GM18508 (cell line): Measurements from ENCODE around the gene VPS51.
"Not testable (repeated sequence)": the region's sequence is repeated elsewhere in the genome, so short reads cannot be mapped to it uniquely, and the experiment has no call there.

ENCODE experiments used
- ATAC-seq: cut with Tn5 transposase; IDR thresholded peaks from one replicate; pipeline ENCODE4 v1.9.1; 2021; ENCODE audit warnings: moderate number of reproducible peaks; ENCODE audit not compliant: insufficient read depth, unreplicated experiment

The VPS51 gene

GRCh38 chr11:65118097-65118837 is 22.3 kb downstream of the VPS51 start:
- no peak for ATAC-seq

- ATAC-seq: not testable (repeated sequence)
Measured at GRCh38 chr11:65118891-65119669, 23.1 kb downstream of the VPS51 start.

DNA sequence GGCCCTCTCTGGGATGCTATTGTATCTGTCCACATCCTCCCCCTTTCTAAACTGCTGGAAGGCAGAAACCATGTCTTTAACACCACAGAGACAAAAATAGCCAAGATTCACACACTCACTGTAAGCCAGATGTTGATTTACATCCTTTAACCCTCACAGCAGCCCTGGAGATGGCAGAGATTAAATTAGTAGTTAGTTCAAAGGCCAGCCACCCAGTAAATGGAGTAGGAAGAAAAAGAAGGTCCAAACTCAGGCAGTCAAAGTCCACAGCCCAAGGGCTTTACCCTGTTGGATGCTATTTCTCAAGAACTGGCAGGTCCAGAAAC is 23.6 kb downstream of the VPS51 start:
- no peak for ATAC-seq

DNA sequence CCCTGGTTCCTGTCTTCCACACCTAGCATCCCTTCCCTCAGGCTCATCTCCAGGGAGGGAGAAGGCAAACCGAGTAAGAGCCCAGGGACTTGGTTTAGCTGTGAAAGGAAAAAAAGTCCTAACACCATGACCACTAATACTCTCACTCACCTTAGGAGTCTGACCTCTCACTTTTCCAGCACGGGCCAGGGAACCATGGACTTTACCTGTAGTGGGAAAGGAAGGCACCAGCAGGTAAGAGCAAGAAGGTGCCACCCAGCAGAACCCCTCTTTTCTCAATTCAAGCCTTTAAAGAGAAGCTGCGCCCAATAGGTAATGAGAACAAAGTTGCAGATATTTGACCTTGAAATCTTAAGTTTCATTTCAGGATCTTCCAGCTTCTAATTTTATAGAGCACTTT is 24.8 kb downstream of the VPS51 start:
- ATAC-seq: no peak

DNA sequence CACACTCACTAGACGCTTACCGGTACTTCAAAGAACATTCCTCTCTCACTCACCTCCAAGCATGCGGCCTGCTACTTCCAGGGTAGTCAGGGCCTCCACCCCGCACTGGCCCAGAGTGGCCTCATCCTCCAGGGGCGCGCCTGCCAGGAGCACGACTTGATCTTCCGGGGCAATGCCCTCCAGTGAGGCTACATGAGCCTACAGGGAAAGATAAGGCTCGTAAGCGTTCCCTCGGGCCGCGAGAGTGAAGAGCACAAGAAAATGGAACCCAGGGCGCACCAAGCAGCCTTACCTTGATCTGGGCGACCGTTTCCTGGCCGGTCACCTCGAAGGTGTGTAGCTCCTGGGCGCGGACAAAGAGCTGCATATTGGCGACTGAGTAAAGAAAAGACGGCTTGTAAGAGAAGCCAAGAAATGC is 25.4 kb downstream of the VPS51 start:
- no peak for ATAC-seq

DNA sequence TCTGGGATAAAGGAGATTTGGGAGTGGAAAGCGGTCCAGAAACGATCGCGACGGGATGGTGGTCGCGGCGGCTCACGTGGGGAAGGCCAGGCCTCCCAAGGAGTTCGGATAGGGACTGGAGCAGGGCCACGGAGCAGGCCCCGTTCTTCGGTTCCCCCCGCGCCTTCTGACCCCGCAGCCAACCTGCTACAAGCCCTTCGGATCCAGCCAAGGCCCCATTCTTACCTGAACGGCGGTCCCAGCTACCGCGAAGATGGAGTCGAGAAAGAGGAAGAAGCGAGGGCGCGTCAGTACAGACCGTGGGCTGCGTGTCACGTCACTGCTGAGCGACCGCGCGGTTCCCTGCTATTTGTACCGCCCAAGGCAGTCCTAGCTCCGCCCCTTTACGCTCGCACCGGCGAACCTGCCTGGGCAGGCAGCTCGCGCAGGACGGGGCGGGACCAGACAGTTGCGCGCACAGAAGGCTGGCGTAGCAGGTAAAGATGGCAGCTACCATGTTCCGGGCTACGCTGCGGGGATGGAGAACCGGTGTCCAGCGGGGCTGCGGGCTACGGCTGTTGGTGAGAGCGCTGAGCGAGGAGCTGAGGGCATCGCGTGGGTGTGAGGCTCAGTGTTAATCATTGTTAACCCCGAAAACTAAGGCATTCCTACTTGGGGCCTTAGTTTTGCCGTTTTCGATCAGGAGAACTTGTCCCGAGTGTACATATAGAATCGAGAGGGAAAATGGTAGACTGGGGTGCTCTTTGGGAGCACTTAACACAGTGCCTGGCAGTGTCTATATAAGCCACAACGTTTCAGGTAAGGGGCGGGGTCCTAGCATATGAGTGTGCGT is 26.1 kb downstream of the VPS51 start, which contains the start of the genes FAU and MRPL49:
TSS of gene FAU (minus strand) at position 270 of the 832 bp plus-strand sequence. CDS start 321 bp downstream, outside the sequence.
TSS of gene MRPL49 (plus strand) at position 457 of the 832 bp plus-strand sequence. CDS start at position 483, 26 bp downstream.
- ATAC-seq: peak; percentile 50

DNA sequence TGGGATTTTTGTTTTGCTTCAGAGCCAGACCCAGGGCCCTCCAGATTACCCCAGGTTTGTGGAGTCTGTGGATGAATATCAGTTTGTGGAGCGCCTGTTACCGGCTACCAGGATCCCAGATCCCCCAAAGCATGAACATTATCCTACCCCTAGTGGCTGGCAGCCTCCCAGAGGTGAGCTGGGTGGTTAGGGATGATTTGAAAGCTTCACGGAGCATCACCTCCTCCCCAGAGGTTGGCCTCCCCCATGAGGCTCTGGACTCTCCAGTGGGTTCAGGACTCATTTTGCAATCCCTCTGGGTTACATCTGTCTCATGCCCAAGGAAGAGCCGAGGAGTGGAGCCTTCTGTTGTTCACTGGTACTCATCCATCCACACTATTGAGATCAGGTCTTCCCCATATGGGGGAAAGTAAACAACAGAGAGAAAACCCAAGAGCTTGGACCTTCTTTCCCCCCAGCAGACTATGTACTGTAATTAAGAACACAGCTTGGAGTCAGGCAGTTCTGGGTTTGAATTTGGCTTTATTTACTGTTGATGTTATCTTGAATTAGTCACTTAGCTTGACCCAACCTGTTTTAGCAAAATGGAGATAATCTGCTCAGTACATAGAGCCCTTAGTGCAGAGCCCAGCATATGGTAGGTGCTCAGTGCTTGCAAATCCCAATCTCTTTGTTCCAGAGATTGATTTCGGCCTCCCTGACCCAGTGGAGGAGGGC is 28.6 kb downstream of the VPS51 start:
- no peak for ATAC-seq

- no peak for ATAC-seq
Measured at GRCh38 chr11:65125197-65126056, 29.4 kb downstream of the VPS51 start.

DNA sequence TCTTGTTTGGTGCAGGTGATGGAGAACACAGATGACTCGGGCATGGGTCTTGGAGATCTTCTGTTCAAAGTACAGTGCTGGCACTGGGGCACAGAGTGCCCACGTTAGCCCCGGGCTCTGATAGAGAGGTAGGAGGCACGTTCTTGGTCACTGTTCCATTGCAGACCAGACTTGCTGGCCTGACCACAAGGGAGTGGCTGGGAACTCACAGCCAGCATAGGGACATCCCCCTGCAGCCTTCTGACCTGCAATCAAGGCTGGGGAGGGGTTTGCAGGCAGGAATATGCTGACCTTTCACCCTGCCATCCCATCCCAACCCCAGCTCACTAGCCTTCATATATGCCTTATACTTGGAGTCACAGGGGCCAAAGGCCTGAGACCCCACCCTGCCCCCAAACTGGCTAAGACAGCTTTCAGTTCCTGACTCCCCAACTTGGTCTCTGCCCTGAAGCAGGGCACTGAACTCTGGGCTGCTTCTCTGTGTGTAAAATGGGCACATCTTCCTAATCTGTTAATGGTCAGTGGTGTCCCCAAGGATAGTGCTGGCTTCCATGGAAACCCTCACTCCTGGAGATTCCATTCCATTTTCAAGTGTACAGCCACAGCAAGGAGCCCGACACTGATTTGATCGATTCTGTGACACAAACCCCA is 30.7 kb downstream of the VPS51 start:
- no peak for ATAC-seq

GRCh38 chr11:65127473-65128181 is 31.6 kb downstream of the VPS51 start:
- ATAC-seq: no peak

DNA sequence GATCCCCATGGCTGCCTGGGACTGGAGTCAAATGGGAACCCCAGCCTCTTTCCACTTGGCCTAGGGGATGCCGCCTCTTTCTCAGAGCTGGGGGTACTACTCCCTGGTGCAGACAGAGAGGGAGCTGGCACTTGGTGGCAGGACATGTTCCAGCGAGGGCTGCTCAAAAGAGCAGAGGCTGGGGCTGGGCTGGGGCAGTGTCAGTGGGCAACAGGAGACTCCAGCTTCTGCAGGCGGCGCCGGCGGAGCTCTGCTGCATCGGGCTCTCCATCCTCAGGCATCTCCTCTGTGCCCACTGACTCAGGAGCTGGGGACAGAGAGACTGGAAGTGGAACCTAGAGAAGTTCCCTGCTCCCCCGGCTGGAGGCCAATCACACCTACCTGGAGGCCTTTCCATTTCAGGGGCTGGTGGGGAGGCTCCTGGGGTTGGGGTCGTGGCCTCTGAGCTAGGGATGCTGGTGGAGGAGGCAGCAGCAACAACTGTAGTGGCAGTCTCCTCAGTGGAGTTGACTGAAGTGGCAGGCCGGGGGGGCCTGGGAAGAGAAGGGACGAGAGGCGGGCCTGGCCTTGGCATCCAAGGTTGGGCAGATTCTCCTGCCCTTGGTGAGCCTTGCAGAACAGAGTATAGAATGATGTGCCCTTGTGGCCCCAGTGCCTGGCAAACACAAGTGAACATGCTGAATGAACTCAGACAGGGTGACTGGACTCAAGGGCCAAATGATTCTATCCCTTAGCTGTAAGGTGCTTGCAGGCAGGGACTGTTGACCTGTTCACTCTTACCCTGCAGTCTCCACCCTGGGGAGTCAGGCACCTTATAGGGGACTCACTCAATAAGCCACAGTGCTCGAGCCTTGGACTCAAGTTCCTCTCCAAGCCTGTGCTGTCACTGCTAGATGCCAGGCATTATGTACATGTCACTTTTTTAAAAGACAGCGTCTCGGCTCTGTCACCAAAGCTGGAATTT is 32.5 kb downstream of the VPS51 start:
- no peak for ATAC-seq

DNA sequence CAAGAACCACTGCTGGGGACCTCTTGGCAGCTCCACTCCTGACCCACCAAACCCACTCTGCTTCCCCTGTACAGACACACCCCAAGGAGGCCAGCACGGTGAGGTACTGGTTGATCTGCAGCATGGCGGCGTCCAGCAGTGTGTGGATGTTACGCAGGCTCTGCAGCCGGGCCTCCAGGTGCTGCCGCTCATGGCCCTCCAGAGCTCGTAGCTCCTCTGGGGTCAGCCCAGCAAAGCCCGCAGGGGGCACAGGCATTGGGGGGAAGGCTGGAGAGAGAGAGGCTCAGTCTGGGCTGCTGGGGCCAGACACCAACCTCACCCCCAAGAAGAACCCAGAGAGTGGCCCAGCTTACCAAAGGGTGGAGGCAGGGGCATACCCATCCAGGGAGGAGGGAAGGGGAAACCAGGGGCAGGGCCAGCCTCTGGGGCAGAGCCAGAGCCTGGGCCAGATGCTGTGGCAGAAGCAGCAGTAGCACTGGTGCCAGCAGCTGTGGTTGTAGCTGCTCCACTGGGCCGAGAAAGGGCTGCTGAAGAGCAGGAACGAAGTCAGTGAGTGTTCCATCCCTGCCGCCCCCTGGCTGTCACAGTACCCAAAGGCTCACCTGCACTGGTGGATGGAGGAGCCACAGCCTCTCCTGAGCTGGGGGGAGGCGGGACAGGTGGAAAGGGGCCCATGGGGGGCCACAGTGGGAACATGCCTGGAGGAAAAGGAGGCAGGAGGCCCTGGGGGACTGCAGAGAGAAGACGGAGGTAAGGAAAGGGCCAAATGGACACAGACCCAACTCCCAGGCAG is 33.8 kb downstream of the VPS51 start:
- ATAC-seq: no peak

GRCh38 chr11:65130631-65131416 is 34.8 kb downstream of the VPS51 start:
- no peak for ATAC-seq

GRCh38 chr11:65131417-65131776 is 35.4 kb downstream of the VPS51 start:
- ATAC-seq: no peak

GRCh38 chr11:65131895-65132237 is 35.9 kb downstream of the VPS51 start:
- no peak for ATAC-seq
